GM06990 (cell line): ENCODE results near the gene PFN1.

Source experiments
- DNase-seq: peaks from one replicate; pipeline ENCODE4 v3.0.0-alpha.2; 2011; ENCODE audit not compliant: insufficient read length; ENCODE audit errors: extremely low read depth
- H3K27me3 ChIP-seq: replicated peaks from 2 replicates; pipeline ENCODE4 v1.6.0; 2011; ENCODE audit warnings: low read length; ENCODE audit not compliant: control insufficient read depth, insufficient read depth
- H3K36me3 ChIP-seq: 2 replicates; pipeline ENCODE4 v1.5.1; 2011; ENCODE audit warnings: low read length; ENCODE audit not compliant: control insufficient read depth, insufficient read depth
- H3K4me3 ChIP-seq: replicated peaks from 2 replicates; pipeline ENCODE4 v1.5.1; 2011; ENCODE audit warnings: low read depth, mild to moderate bottlenecking, control low read depth, low read length
- CTCF ChIP-seq: IDR thresholded peaks from 2 replicates; pipeline ENCODE4 v1.5.1; 2011; ENCODE audit warnings: low read length, control low read depth, mild to moderate bottlenecking, inconsistent platforms; ENCODE audit not compliant: insufficient read depth, poor library complexity, severe bottlenecking

PFN1 gene

GRCh38 chr17:4949321-4950074 lies 1.2 kb upstream of the PFN1 start:
- DNase-seq: peak; percentile 91
- Histone ChIP-seq H3K36me3 (peaks cover 20% of the 10 kb centered on the region), H3K4me3 (peak overlapping the region; percentile 100), H3K27me3 (no peaks in the 10 kb centered on the region)
- no peak for TF ChIP-seq CTCF

GRCh38 chr17:4948931-4949320 lies 596 bp upstream of the PFN1 start:
- Histone ChIP-seq H3K36me3 (peaks cover 21% of the 10 kb centered on the region), H3K27me3 (no peaks in the 10 kb centered on the region), H3K4me3 (peak overlapping the region; percentile 100)
- TF ChIP-seq CTCF: no peak
- DNase-seq: peak; percentile 94

GRCh38 chr17:4947411-4948165 lies 742 bp downstream of the PFN1 start:
- peak; percentile 83 for DNase-seq
- peak overlapping the region; percentile 100 for H3K4me3 ChIP-seq

GRCh38 chr17:4947010-4947410 lies 1.3 kb downstream of the PFN1 start:
- H3K27me3 ChIP-seq: no peaks in the 10 kb centered on the region
- DNase-seq: no peak
- H3K36me3 ChIP-seq: peaks cover 24% of the 10 kb centered on the region
- H3K4me3 ChIP-seq: peak overlapping the region; percentile 100
- no peak for TF ChIP-seq CTCF

More at GRCh38 chr17:4947411-4948165, 742 bp downstream of the PFN1 start:
- Histone ChIP-seq H3K36me3 (peaks cover 24% of the 10 kb centered on the region), H3K27me3 (no peaks in the 10 kb centered on the region)
- TF ChIP-seq CTCF: no peak

- Histone ChIP-seq H3K36me3 (peaks cover 24% of the 10 kb centered on the region), H3K4me3 (peak overlapping the region; percentile 100), H3K27me3 (no peaks in the 10 kb centered on the region)
- DNase-seq: no peak
- TF ChIP-seq CTCF: no peak
These were observed 1.9 kb downstream of the PFN1 start for GRCh38 chr17:4946312-4946976.
